Esophagus muscularis mucosa (tissue), 4 donors: ENCODE measurements around the gene CTRB1. TPM values are rescaled to one million over a fixed set of nuclear protein-coding genes. Genes with fewer than 3 reads are reported as not detected.
"Not testable (repeated sequence)": the region's sequence is repeated elsewhere in the genome, so short reads cannot be mapped to it uniquely, and the experiment has no call there.

Experiments
- DNase-seq: peaks from one replicate; pipeline ENCODE4 v3.0.0-alpha.2; 2017; ENCODE audit errors: extremely low spot score
- H3K27ac ChIP-seq, 4 donors: fragments of 200-600 bp; sonication (generic); replicated peaks in 1 of 4; 1 replicate in 3 of 4; 2 replicates in 1 of 4; pipeline ENCODE4 v1.5.1; 2016 to 2019; ENCODE audit warnings: mild to moderate bottlenecking in 1 of 4
- H3K27me3 ChIP-seq, 4 donors: fragments of 200-600 bp; sonication (generic); one replicate each; pipeline versions ENCODE4 v1.5.1 to v1.6.0; 2016 to 2019
- H3K36me3 ChIP-seq, 4 donors: fragments of 200-600 bp; sonication (generic); one replicate each; pipeline ENCODE4 v1.5.1; 2016 to 2019
- H3K4me1 ChIP-seq, 4 donors: fragments of 200-600 bp; sonication (generic); one replicate each; pipeline ENCODE4 v1.5.1; 2016 to 2019
- H3K4me3 ChIP-seq, 4 donors: fragments of 200-600 bp; sonication (generic); 1 replicate in 2 of 4; 2 replicates in 2 of 4; pipeline ENCODE4 v1.5.1; 2016 to 2019; ENCODE audit warnings: mild to moderate bottlenecking in 4 of 4, moderate library complexity in 1 of 4
- H3K9me3 ChIP-seq, 4 donors: fragments of 200-600 bp; sonication (generic); 1 replicate in 3 of 4; 2 replicates in 1 of 4; pipeline ENCODE4 v1.5.1; 2016 to 2019
- EP300 ChIP-seq: sonication (generic); formaldehyde crosslinking; IDR thresholded peaks from one replicate; pipeline ENCODE4 v1.6.1; 2017; ENCODE audit warnings: antibody characterized with exemption
- POLR2A ChIP-seq: fragments of 450-650 bp; IDR thresholded peaks from one replicate; pipeline ENCODE4 v1.6.1; 2017; ENCODE audit warnings: antibody characterized with exemption, moderate library complexity, mild to moderate bottlenecking, low read depth
- POLR2AphosphoS5 ChIP-seq, 2 donors: sonication (generic); formaldehyde crosslinking; IDR thresholded peaks; one replicate each; pipeline ENCODE4 v1.6.1; 2017; ENCODE audit warnings: antibody characterized with exemption in 2 of 2
- WGBS: methylation state at CpG from one replicate; pipeline ENCODE4 v1.1.5; 2018; 5-methylcytosine and 5-hydroxymethylcytosine counted together
- intact Hi-C: fragments of 100-400 bp; cut with DNase I; formaldehyde crosslinking; loops from one replicate; pipeline ENCODE4 v1.15.1; 2023
- total RNA-seq, 4 donors: library from RNA; depleted of rRNA; stranded (reverse); fragments of >200 nt; gene quantifications; one replicate each; pipeline versions ENCODE4 v1.1.0 to v1.2.1, GENCODE V29; 2016
- TF ChIP-seq, protein P1 (sequence below), 3 experiments: fragments of 200-600 bp in 2 of 3; fragments of 450-650 bp in 1 of 3; sonication (generic) in 2 of 3; IDR thresholded peaks; one replicate each; pipeline ENCODE4 v1.5.1; 2017 to 2019; ENCODE audit warnings: antibody characterized with exemption in 3 of 3, mild to moderate bottlenecking in 2 of 3, moderate library complexity in 1 of 3

Gene CTRB1
- total RNA-seq, 4 donors from 2014 or later: not detected

DNA sequence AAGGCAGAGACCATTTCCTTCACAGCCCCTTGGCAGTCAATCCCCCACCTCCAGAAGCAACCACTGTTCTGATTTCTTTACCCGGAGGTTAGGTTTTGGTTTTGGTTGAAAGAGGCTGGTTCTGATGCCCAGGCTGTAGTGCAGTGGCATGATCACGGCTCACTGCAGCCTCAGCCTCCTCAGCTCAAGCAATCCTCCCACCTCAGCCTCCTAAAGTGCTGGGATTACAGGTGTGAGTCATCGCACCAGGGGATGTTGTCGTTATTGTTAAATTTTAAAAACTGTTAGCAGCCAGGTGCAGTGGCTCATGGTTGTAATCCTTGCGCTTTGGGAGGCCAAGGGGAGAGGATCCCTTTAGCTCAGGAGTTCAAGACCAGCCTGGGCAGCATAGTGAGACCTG is 8.8 kb upstream of the CTRB1 start:
- no peak overlapping the region for H3K4me3 ChIP-seq
- H3K36me3 ChIP-seq: no peaks in the 10 kb centered on the region
- no peaks in the 10 kb centered on the region for H3K4me1 ChIP-seq
- no peak overlapping the region for H3K27ac ChIP-seq
- no peak for DNase-seq
- intact Hi-C loops: loop anchor here (2.0 kb wide), 1 partner anchor 15 kb away; no protein-coding TSS in a partner anchor
- peaks cover 0 to 14% (median 2%) of the 10 kb centered on the region in 4 donors for H3K27me3 ChIP-seq
- TF ChIP-seq POLR2AphosphoS5 (IDR thresholded peaks at IDR 0.05) (no peak), POLR2A (no peak), EP300 (no peak)
- TF ChIP-seq, protein P1, sequence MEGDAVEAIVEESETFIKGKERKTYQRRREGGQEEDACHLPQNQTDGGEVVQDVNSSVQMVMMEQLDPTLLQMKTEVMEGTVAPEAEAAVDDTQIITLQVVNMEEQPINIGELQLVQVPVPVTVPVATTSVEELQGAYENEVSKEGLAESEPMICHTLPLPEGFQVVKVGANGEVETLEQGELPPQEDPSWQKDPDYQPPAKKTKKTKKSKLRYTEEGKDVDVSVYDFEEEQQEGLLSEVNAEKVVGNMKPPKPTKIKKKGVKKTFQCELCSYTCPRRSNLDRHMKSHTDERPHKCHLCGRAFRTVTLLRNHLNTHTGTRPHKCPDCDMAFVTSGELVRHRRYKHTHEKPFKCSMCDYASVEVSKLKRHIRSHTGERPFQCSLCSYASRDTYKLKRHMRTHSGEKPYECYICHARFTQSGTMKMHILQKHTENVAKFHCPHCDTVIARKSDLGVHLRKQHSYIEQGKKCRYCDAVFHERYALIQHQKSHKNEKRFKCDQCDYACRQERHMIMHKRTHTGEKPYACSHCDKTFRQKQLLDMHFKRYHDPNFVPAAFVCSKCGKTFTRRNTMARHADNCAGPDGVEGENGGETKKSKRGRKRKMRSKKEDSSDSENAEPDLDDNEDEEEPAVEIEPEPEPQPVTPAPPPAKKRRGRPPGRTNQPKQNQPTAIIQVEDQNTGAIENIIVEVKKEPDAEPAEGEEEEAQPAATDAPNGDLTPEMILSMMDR (IDR thresholded peaks at IDR 0.05): no peak
- H3K9me3 ChIP-seq: no peaks in the 10 kb centered on the region
- 94% methylated on average over 5 of the region's 5 CpGs for WGBS

DNA sequence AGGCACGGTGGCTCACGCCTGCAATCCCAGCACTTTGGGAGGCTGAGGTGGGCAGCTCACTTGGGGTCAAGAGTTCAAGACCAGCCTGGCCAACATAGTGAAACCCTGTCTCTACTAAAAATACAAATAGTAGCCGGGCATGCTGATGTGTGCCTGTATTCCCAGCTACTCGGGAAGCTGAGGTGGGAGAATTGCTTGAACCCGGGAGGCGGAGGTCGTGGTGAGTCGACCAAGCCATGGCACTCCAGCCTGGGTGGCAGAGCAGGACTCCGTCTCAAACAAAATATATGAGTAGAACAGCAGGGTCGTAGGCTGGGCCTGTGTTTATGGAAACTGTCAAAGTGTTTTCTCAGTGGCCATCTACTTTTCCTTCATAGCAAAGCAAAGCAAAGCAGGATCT is 7.5 kb upstream of the CTRB1 start:
- H3K27ac ChIP-seq, H3K4me1 ChIP-seq, intact Hi-C loops, DNase-seq, H3K4me3 ChIP-seq, H3K9me3 ChIP-seq, H3K36me3 ChIP-seq: not testable (repeated sequence)
- peaks cover 0 to 10% (median under 1%) of the 10 kb centered on the region in 4 donors for H3K27me3 ChIP-seq
- WGBS: 86% methylated on average over 10 of the region's 10 CpGs

DNA sequence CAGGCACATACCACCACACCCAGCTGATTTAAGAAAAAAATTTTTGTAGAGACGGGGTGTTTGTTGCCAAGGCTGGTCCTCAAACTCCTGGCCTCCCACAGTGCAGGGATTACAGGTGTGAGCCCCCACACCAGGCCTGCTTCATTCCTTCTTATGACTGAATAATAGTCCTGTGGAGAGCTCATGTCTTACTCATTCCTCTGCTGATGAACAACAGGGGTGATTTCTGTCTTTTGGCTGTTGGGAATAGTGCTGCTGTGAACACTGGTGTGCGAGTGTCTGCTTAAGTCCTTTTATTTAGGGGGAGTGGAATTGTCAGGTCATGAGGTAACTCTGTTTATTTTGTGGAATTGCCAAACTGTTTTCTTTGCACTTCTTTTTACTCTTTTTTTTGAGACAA is 2.7 kb upstream of the CTRB1 start:
- H3K36me3 ChIP-seq: no peaks in the 10 kb centered on the region
- no peak overlapping the region for H3K4me3 ChIP-seq
- intact Hi-C loops: no loop called here
- 95% methylated on average over 2 of the region's 2 CpGs for WGBS
- TF ChIP-seq EP300 (no peak), POLR2AphosphoS5 (IDR thresholded peaks at IDR 0.05) (no peak), POLR2A (no peak)
- TF ChIP-seq, protein P1 (IDR thresholded peaks at IDR 0.05): no peak
- no peak overlapping the region for H3K27ac ChIP-seq
- no peaks in the 10 kb centered on the region for H3K27me3 ChIP-seq
- no peaks in the 10 kb centered on the region for H3K9me3 ChIP-seq
- DNase-seq: no peak
- no peaks in the 10 kb centered on the region for H3K4me1 ChIP-seq

DNA sequence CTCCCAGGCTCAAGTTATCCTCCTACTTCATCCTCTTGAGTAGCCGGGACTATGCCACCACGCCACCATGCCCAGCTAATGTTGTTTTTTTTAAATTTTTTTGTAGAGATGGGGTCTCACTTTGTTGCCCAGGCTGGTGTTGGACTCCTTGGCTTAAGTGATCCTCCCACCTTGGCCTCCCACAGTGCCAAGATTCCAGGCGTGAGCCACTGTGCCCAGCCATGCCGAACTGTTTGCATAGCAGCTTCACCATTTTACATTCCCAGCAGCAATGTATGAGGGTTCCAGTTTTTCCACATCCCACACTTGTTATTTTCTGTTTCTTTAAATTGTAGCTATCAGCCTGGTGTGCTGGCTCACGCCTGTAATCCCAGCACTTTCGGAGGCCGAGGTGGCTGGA is 2.2 kb upstream of the CTRB1 start:
- intact Hi-C loops: no loop called here
- Histone ChIP-seq H3K27me3 (no peaks in the 10 kb centered on the region), H3K36me3 (no peaks in the 10 kb centered on the region), H3K9me3 (no peaks in the 10 kb centered on the region), H3K4me1 (no peaks in the 10 kb centered on the region), H3K27ac (no peak overlapping the region), H3K4me3 (no peak overlapping the region)
- TF ChIP-seq EP300 (no peak), POLR2AphosphoS5 (IDR thresholded peaks at IDR 0.05) (no peak), POLR2A (no peak)
- TF ChIP-seq, protein P1 (IDR thresholded peaks at IDR 0.05): no peak
- no peak for DNase-seq
- WGBS: 87% methylated on average over 7 of the region's 7 CpGs

DNA sequence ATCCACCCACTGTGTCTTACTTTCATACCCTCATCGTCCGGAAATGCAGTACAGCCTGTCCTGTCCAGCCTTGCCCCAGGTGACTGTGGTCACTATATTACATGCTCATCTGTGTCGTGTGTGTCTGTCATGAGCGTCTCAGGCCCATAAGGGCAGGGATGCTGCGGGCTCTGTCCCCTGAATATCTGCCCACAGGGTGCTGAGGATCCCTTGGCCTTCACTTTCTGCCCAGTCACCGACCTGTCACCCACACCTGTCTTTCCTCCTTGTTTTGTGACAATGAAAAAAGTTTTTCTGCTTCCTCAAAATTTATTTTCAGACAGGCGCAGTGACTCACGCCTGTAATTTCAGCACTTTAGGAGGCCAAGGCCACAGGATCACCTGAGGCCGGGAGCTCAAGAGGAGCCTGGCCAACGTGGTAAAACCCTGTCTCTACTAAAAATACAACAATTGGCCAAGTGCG is 1.4 kb upstream of the CTRB1 start:
- intact Hi-C loops: no loop called here
- TF ChIP-seq POLR2A (no peak), EP300 (no peak), POLR2AphosphoS5 (IDR thresholded peaks at IDR 0.05) (no peak)
- TF ChIP-seq, protein P1 (IDR thresholded peaks at IDR 0.05): no peak
- no peaks in the 10 kb centered on the region for H3K36me3 ChIP-seq
- no peak overlapping the region for H3K4me3 ChIP-seq
- H3K9me3 ChIP-seq: no peaks in the 10 kb centered on the region
- 92% methylated on average over 11 of the region's 11 CpGs for WGBS
- H3K27ac ChIP-seq: no peak overlapping the region
- H3K27me3 ChIP-seq: no peaks in the 10 kb centered on the region
- no peak for DNase-seq
- no peaks in the 10 kb centered on the region for H3K4me1 ChIP-seq
